T-helper 9 cell (primary cell): Measurements from ENCODE around the gene C16orf82.

ENCODE experiments used
- DNase-seq: peaks from one replicate; pipeline ENCODE4 v3.0.0-alpha.2; 2020

Gene C16orf82

DNA sequence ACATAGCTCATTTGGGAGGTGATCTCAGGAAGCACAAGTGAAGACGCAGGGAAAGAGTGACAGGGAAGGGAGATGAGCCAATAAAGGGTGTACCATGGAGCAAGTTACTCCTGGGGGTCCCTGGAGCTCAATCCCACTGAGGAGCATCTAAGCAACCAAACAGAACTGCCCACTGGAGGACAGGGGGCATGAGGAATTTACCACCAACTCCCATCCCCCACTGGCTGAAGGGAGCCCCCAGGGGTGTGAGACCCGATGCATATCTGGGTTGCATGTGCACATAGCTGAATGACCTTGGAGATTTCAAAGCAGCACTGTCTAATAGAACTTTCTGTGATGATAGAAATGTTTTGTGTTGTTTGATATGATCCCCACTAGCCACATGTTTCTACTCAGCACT lies 29.6 kb downstream of the C16orf82 start:
- no peak for DNase-seq

DNA sequence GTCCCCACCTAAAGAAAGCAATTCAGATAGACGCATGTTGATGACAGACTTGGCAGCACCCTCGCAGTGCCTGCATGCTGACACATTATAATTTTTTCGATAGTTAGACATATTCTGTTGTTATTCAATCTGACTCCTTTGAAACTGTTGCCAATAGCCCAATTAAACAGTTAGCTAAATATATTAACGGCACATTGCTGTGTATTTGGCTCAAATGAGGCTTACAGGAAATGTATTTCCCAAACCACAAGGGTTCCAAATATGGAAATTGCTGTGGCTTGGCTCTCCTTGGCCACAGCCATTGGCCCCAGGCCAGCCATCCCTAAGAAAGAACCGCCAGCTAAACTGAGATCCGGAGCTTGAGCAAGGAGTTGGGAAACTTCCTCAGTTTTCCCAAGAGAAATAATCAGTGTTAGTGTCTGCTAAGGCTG lies 31.1 kb downstream of the C16orf82 start:
- no peak for DNase-seq

DNA sequence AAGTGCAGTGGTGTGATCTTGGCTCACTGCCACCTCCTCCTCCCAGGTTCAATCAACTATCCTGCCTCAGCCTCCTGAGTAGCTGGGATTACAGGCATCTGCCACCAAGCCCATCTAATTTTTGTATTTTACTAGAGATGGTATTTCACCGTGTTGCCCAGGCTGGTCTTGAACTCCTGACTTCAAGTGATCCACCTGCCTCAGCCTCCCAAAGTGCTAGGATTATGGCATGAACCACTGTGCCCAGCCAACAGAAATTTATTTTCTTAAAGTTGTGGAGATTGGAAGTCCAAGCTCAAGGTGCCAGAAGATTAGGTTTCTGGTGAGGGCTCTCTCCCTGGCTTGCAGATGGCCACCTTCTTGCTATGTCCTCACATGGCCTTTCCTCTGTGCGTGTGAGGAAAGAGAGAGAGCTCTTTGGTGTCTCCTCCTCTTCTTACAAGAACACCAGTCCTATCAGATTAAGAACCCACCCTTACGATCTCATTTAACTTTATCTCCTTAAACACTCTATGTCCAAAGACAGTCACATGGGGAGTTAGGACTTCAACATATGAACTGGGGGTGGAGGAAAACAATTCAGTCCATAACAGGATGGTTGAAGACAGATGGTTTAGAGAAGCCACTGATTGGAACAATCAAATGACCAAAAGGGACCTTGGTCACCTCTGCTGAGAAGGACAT lies 31.8 kb downstream of the C16orf82 start:
- DNase-seq, result no peak

DNA sequence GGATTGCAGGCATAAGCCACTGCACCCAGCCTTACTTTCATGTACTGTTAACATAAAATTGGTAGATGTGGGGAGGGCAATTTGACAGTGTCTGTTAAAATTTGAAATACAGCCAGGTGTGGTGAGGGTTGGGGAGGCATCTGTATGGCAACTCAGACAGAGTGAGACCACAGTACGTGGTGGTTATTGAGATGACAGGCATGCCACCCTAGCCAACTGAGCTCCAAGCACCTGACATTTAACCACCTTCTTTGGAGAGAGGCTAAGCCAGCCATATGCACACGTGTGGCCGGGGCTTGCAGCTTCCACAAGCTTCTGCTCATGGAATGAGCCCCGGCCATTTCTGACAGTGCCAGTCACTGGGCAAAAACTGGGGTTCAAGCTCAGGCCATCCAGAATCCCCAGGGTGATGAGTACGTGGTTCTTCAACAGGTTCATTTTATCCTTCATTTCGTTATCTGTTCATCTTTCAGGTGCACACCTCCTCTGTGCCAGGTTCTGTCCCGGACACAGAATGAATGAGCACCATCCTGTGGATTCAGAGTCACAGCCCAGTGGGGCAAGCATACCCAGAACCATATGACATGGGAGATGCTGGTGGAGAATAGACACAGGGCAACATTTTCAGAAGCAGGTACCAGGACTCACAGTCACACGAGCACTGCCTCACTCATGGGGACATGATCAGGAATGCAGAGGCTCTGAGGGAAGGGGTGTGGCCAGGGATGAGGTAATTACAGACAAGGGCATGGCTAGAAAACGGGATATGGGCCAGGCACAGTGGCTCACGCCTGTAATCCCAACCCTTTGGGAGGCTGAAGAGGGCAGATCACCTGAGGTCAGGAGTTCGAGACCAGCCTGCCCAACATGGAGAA lies 36.2 kb downstream of the C16orf82 start:
- no peak for DNase-seq

DNA sequence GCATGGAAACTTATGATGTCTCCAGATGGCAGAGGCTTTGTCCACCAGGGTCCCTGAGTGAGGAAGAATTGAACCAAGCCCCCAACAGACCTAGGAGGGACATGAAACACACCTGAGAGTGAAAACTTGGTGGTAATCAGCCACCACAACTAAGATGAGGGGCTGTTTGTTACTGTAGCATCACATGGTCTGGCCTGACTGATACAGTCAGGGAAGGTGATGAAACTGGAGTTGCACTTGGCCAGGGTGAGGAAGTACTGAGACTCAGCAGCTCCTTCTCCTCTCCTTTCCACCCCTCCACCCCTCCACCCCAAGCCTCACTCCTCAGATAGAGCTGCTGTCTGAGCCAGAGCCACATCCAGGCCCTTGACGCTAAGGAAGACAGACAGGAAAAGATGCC lies 37.2 kb downstream of the C16orf82 start:
- no peak for DNase-seq

DNA sequence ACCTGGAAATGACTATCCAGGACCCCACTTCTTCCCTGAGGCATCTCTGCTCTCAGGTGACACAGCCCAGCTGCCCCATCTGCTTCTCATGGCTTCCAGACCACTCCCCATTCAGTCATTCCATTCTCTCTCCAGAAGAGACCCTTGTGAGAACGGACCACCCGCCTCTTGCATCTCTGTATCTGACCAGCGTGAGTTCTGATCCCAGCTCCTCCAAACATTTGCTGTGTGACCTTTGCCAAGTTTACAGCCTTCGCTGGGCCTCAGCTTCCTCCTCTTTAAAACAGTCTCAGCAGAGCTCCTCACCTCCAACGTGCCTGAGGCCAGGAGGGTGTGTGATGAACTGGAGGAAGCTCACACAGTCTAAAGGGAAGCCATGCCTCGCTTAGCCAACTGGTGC lies 39.6 kb downstream of the C16orf82 start:
- DNase-seq, result no peak

DNA sequence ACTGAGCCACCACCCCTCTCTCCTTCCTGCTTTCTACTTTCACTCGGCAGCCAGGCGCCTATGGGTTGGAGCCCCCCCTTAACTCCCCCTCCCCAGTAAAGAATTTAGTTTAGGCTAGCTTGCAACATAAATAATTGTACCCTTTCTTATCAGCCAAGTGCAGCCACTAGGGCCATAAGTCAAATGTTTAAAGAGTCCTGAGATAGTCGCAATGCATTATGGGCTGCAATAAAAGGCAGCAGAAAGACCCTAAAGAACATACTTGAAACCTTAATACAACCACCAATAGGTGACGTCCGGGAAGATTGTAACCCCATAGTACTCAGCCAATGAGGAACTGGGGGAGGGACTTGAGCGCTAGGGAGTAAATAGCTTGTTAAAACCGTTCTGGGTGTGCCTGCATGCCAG lies 40.5 kb downstream of the C16orf82 start:
- DNase-seq, result no peak

DNA sequence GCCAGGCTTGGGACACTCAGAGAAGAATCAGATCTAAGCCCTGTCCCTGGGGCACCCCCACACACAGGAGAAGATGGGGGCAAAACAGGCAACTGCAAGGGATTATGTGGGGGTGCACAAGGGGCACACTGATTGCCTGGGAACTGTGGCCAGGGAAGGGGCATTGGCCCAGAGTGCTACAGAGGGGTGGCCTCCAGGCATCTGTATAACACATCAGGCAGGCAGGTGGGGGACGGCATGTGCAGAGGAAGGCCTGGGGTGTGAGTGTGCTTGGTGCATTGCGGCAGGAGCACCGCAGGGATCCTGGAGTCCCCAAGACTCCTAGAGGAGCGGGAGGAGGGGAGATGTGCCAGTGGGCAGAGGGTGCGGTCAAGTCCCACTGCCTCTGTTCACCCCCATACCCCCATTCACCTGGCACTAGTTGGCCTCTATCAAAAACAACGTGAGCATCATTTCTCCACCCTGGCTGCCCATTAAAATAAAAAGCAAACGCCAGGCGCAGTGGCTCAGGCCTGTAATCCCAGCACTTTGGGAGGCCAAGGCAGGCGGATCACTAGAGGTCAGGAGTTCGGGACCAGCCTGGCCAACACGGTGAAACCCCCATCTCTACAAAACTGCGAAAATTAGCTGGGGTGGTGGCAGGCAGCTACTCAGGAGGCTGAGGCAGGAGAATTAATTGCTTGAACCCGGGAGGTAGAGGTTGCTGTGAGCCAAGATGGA lies 41.5 kb downstream of the C16orf82 start:
- DNase-seq, result no peak

DNA sequence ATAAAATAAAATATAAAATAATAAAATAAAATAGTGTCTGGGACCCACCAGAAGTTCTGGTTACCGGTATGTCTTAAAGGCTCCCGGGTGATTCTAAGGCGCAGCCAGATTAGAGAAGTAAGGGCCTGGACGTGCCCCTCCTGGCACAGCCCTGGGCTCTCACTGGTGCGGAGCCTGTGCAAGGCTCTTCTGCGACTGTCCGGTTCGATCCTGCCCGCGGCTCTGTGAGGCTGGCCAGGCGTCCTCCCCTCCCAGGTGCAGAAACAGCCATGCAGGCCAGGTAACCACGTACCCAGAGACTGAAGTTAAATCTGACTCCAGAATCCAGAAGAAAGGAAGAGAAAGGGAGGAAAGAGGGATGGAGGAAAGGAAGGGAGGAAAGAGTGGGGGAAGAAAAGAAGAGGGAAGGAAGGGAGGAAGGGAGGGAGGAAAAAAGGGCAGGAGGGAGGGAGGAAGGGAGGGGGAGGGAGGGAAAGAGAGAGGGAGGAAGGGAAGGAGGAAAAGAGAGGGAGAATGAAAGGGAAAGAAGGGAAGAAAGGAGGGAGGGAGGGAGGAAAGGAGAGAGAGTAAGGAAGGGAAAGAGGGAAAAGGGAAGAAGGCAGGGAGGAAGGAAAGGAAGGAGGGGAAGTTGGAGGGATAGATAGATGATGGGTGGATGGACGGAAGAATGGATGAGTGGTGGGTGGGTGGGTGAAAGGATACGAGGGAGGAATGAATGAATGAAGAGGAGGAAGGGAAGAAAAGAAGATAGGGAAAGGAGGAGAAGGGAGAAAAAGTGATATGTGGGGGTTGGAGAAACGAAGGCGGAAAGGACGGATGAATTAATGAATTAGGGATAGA lies 42.3 kb downstream of the C16orf82 start:
- DNase-seq, result no peak

DNA sequence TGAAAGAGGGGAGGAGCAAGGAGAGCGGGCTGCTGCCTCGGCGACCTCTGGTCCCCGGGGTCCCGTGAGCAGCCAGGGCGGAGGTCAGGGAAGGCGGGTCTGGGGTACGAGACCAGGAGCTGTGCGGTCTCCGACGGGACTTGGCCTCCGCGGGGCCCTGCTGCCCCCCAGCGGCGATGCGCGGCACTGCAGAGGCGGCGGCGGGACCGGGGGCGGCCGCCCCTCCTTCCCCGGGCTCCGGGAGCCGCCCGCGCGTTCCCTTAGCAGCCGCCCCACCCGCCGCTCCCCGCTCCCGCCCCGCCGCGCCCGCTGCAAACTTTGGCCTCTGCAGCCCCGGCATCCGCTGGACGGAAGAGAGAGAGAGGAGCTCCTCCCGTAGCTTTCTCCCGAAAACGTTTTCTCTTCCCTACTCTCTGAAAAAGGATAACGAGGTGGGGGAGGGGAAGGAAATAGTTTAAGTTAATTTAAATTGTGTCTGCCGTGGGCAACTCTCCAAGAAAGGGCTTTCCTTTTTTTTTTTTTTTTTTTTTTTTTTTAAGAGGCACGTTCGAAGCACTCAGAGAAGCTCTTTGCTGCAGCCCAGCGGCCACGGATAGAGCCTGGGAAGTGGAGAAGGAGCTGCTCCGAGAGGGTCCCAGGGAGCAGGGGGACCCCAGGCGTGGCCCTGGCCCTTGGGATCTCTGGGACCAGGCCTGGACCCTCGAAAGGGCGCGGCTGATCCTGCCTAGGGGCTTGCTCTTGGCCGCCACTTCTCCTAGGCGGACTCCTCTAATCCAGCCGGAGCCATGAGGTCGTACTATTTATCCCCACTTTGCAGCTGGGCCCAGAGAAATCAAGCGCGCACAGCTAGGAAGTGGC lies 43.2 kb downstream of the C16orf82 start:
- peak; percentile 77 for DNase-seq

DNA sequence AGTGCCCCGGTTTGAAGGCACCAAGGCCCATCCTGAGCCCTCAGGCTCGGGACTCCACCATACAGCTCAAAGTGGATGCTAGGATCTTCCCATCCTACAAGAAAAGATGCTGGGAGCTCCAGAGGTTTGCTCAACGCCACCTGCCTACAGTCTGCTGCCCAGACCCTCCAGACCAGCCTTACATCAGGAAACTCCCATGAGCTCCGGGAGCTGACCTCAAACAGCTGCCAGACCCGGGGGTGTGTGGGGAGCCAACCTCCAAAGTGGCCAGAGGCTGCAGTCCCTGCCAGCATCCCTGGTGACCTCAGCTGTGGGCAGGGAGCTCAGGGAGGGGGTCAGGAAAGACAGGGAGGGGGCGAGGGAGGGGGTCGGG lies 43.8 kb downstream of the C16orf82 start:
- no peak for DNase-seq

DNA sequence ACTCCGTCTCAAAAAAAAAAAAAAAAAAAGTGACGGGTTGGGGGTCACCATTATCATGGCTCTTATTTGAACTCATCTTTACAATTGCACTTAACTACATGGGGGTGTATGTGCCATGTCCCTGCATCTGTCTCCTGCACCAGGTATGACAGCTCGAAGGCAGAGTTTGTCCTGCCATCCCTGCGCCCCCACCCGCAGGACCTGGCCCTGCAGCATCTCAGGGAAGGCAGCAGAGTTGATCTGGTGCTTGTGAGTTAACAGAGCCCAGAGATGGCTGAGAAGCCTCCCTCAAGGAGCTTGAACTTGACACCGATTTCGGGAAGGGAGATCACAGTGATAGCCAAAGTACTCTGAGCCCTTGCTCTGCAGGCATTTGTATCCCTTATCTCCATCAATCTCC lies 44.8 kb downstream of the C16orf82 start:
- DNase-seq, result no peak

DNA sequence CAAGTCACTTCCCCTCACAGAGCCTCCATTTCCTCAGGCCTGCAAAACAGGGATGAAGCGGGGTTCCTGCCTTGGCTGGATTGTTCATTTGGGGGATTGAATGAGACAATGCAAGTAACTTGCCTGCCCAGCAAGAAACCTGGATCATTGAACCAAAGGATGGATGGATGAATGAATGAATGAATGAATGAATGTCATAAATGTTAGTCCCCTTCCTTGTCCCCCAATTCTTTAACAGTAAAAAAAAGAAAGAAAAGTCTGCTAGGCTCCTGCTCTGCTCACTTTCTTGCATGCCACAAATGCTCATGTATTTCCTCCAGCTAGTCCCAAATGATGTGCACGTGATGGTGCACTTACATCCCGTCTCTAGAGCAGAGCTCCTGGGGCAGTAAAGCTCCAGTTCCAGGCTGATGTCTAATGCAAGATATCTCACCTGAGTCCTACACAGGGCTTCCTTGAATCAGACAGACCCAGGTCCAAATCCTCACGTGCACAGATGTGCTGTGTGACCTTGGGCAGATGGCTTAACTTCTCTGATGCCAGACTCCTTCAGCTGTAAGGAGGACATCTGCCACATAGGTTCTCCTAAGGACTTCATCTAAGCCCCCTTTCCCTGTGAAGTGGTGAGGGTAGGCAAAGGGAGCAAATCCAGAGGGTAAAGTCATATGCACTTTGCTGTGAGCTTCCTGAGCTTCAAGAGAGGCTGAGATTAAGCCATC lies 45.5 kb downstream of the C16orf82 start:
- no peak for DNase-seq

DNA sequence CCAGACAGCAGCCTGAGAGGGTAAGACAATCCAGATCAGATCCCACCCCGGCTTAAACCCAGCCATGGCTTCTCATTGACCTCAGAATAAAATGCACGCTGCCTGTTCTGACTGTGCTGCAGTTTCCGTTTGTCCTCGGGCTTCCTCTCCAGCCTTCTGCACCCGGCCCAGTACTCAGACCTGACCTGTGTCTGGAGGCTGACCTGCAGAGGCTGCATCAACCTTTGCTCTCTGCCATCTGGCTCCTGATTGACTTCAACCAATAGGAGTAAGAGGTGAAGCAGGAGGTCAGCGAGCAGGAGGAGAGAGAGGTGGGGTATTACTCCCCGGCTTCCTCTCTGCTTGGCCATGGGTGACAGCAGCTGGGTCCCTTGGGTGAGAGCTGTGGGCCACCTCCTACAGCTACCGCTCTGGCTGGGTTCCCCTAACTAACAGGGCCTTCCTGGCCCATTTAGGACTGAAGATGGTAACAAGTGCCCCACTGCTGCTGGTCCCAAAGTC lies 46.7 kb downstream of the C16orf82 start:
- DNase-seq, result no peak

DNA sequence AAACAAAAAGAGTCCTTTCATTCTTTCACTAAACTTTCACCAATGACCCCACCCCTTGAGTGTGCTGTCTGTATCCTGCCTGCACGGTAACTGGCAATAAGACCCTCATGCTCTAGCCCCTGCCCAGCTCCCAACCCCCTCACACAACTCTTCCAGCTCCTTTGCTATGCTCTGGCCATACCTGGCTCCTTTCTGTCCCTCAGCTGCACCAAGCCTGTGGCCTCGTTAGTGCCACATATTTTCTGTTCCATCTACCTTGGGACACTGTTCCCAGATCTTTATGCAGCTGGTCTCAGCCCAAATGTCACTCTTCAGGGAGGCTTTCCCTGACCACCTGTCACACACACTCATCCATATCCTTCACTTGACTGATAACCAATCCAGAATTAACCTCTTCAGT lies 47.3 kb downstream of the C16orf82 start:
- DNase-seq, result no peak

DNA sequence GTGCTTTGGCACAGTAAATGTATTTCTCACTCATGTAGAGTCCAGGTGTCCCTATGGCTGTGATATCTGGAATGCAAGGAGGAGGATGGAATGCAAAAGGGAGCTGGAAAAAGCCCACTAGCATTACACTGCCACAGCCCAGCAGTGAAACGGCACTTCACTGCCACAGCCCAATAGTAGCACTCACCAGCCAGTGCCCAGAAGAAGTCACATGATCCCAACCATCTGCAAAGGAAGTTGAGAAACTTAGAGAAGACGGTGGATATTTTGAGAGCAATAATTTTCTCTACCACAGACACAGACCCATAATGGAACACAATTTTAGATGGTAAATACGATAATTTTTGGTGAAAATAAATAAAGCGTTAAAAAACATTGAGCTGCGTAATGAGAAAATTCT lies 51.8 kb downstream of the C16orf82 start:
- DNase-seq, result no peak
